ENCODE data around the gene HPSE2.

The HPSE2 gene

GRCh38 chr10:98667081-98667480 is 568.6 kb downstream of the HPSE2 start:
- no peak for DNase-seq

GRCh38 chr10:98666276-98666675 is 569.4 kb downstream of the HPSE2 start:
- no peak for DNase-seq

- peak; percentile 51 for DNase-seq
Measured at GRCh38 chr10:98664329-98665042, 571.2 kb downstream of the HPSE2 start.

- DNase-seq = no peak
Measured at GRCh38 chr10:98659951-98660350, 575.7 kb downstream of the HPSE2 start.

GRCh38 chr10:98655492-98655891 is 580.2 kb downstream of the HPSE2 start:
- no peak for DNase-seq

- DNase-seq = no peak
Measured at GRCh38 chr10:98649170-98649569, 586.5 kb downstream of the HPSE2 start.

- no peak for DNase-seq
Measured at GRCh38 chr10:98646998-98647917, 588.4 kb downstream of the HPSE2 start.

GRCh38 chr10:98644466-98644865 is 591.2 kb downstream of the HPSE2 start:
- no peak for DNase-seq

- no peak for DNase-seq
Measured at GRCh38 chr10:98642281-98642680, 593.4 kb downstream of the HPSE2 start.

GRCh38 chr10:98638920-98639319 is 596.7 kb downstream of the HPSE2 start:
- no peak for DNase-seq

- no peak for DNase-seq
Measured at GRCh38 chr10:98636921-98637329, 598.7 kb downstream of the HPSE2 start.

GRCh38 chr10:98632456-98633150 is 603.0 kb downstream of the HPSE2 start:
- no peak for DNase-seq

GRCh38 chr10:98628206-98628605 is 607.4 kb downstream of the HPSE2 start:
- no peak for DNase-seq

GRCh38 chr10:98627711-98628110 is 607.9 kb downstream of the HPSE2 start:
- no peak for DNase-seq

GRCh38 chr10:98624963-98625362 is 610.7 kb downstream of the HPSE2 start:
- no peak for DNase-seq

GRCh38 chr10:98623176-98623575 is 612.5 kb downstream of the HPSE2 start:
- no peak for DNase-seq

GRCh38 chr10:98621630-98622029 is 614.0 kb downstream of the HPSE2 start:
- no peak for DNase-seq

GRCh38 chr10:98620503-98620902 is 615.1 kb downstream of the HPSE2 start:
- DNase-seq = no peak

GRCh38 chr10:98619446-98619845 is 616.2 kb downstream of the HPSE2 start:
- DNase-seq = no peak

- no peak for DNase-seq
Measured at GRCh38 chr10:98617906-98618520, 617.6 kb downstream of the HPSE2 start.

GRCh38 chr10:98613446-98613845 is 622.2 kb downstream of the HPSE2 start:
- DNase-seq = no peak

GRCh38 chr10:98611436-98611835 is 624.2 kb downstream of the HPSE2 start:
- no peak for DNase-seq

GRCh38 chr10:98610836-98611235 is 624.8 kb downstream of the HPSE2 start:
- DNase-seq = no peak
